Measurements from ENCODE around the gene APP.

Gene APP

GRCh38 chr21:25955646-25956045 is 214.9 kb downstream of the APP start:
- ChIA-PET CTCF (no interaction called here), POLR2A (no interaction called here)
- Histone ChIP-seq H3K9me3 (ENCODE audit: control insufficient read depth, insufficient read depth, low read depth, low read length) (no peaks in the 10 kb centered on the region), H3K27ac (ENCODE audit: extremely low read depth, low read depth, low read length) (no peak overlapping the region), H3K4me3 (ENCODE audit: low read depth, low read length) (no peak overlapping the region), H3K36me3 (ENCODE audit: control insufficient read depth in 2 of 2, insufficient read depth in 1 of 2, low read length in 2 of 2) (peaks cover 15 to 46% of the 10 kb centered on the region in 2 experiments), H3K4me1 (ENCODE audit: control insufficient read depth, insufficient read depth, low read length) (no peaks in the 10 kb centered on the region)
- no peak for TF ChIP-seq ZNF26 (tag by site-specific recombination; IDR thresholded peaks at IDR 0.05)

- Histone ChIP-seq H3K4me3 (ENCODE audit: low read depth, low read length) (no peak overlapping the region), H3K4me1 (ENCODE audit: control insufficient read depth, insufficient read depth, low read length) (no peaks in the 10 kb centered on the region), H3K9me3 (ENCODE audit: control insufficient read depth, insufficient read depth, low read depth, low read length) (no peaks in the 10 kb centered on the region), H3K36me3 (ENCODE audit: control insufficient read depth in 2 of 2, insufficient read depth in 1 of 2, low read length in 2 of 2) (peaks cover 8 to 37% of the 10 kb centered on the region in 2 experiments), H3K27ac (ENCODE audit: extremely low read depth, low read depth, low read length) (no peak overlapping the region)
- POLR2A ChIA-PET, result no interaction called here
- CTCF ChIA-PET, result no interaction called here
- TF ChIP-seq ZNF112 (tag by site-specific recombination; IDR thresholded peaks at IDR 0.05) (no peak), ZNF660 (tag by site-specific recombination; IDR thresholded peaks at IDR 0.05) (no peak), PRDM6 (tag by site-specific recombination; IDR thresholded peaks at IDR 0.05) (no peak), ZNF623 (tag by site-specific recombination; IDR thresholded peaks at IDR 0.05) (no peak), ZNF837 (tag by site-specific recombination; IDR thresholded peaks at IDR 0.05) (no peak), ZNF692 (tag by site-specific recombination; IDR thresholded peaks at IDR 0.05) (no peak), ZBTB6 (tag by site-specific recombination; IDR thresholded peaks at IDR 0.05) (no peak), KLF17 (tag by site-specific recombination; IDR thresholded peaks at IDR 0.05) (no peak), ZBTB21 (tag by site-specific recombination; IDR thresholded peaks at IDR 0.05) (no peak), SCRT2 (tag by site-specific recombination; IDR thresholded peaks at IDR 0.05) (no peak), KLF7 (tag by site-specific recombination; IDR thresholded peaks at IDR 0.05; ENCODE audit: borderline replicate concordance) (no peak), HOXA7 (CRISPR knock-in tag; IDR thresholded peaks at IDR 0.05; ENCODE audit: borderline replicate concordance) (no peak), OVOL3 (tag by site-specific recombination; IDR thresholded peaks at IDR 0.05) (no peak), CTCF (tag by site-specific recombination; IDR thresholded peaks at IDR 0.05) (no peak), ZNF133 (tag by site-specific recombination; IDR thresholded peaks at IDR 0.05) (no peak), KLF10 (tag by site-specific recombination; IDR thresholded peaks at IDR 0.05) (no peak), ZNF48 (tag by site-specific recombination; IDR thresholded peaks at IDR 0.05) (no peak), IKZF3 (tag by site-specific recombination; IDR thresholded peaks at IDR 0.05) (no peak)
Measured at GRCh38 chr21:25953659-25954058, 216.9 kb downstream of the APP start.

Measured in HEK293 (cell line).